Measurements from ENCODE around the gene SLC2A8.

SLC2A8 gene

GRCh38 chr9:127398715-127399400 is 1.9 kb downstream of the SLC2A8 start:
- DNase-seq, result no peak

- DNase-seq, result no peak
Observed at GRCh38 chr9:127399736-127400269, 2.8 kb downstream of the SLC2A8 start.

- DNase-seq, result peak in 18 of 56 donors; percentile 9 to 70 (median 46)
Observed at GRCh38 chr9:127402401-127403090, 5.6 kb downstream of the SLC2A8 start.

GRCh38 chr9:127403507-127404192 is 6.7 kb downstream of the SLC2A8 start:
- no peak for DNase-seq

- DNase-seq, result no peak
Observed at GRCh38 chr9:127404631-127405030, 7.7 kb downstream of the SLC2A8 start.

GRCh38 chr9:127405344-127406125 is 8.6 kb downstream of the SLC2A8 start:
- no peak for DNase-seq

GRCh38 chr9:127406799-127407491 is 10.0 kb downstream of the SLC2A8 start:
- DNase-seq, result no peak

GRCh38 chr9:127407492-127407843 is 10.5 kb downstream of the SLC2A8 start:
- no peak for DNase-seq

GRCh38 chr9:127411122-127411521 is 14.2 kb downstream of the SLC2A8 start:
- no peak for DNase-seq

- DNase-seq, result no peak
Observed at GRCh38 chr9:127415141-127415540, 18.2 kb downstream of the SLC2A8 start.

- DNase-seq, result no peak
Observed at GRCh38 chr9:127415657-127416056, 18.7 kb downstream of the SLC2A8 start.

- peak in 11 of 56 donors; percentile 10 to 51 (median 29) for DNase-seq
Observed at GRCh38 chr9:127417131-127418036, 20.4 kb downstream of the SLC2A8 start.

- DNase-seq, result peak in 2 of 56 donors; percentile 5 to 16
Observed at GRCh38 chr9:127418037-127418471, 21.1 kb downstream of the SLC2A8 start.

- DNase-seq, result no peak
Observed at GRCh38 chr9:127419348-127419747, 22.4 kb downstream of the SLC2A8 start.

GRCh38 chr9:127421057-127421456 is 24.1 kb downstream of the SLC2A8 start:
- DNase-seq, result no peak

- DNase-seq, result no peak
Observed at GRCh38 chr9:127422133-127422782, 25.3 kb downstream of the SLC2A8 start.

GRCh38 chr9:127422787-127423186 is 25.8 kb downstream of the SLC2A8 start:
- DNase-seq, result no peak

GRCh38 chr9:127423476-127423933 is 26.5 kb downstream of the SLC2A8 start:
- DNase-seq, result peak in 1 of 56 donors; percentile 25

All from nucleus accumbens (tissue), 56 donors.